ENCODE results near the gene KISS1R.
"Not testable (repeated sequence)": the region's sequence is repeated elsewhere in the genome, so short reads cannot be mapped to it uniquely, and the experiment has no call there.

Gene KISS1R

GRCh38 chr19:917323-918151 is at the start of gene KISS1R:
TSS of gene KISS1R (plus strand) at chr19:917333. CDS start at chr19:917503, 170 bp downstream.
- DNase-seq, result peak in 1 of 2 experiments; percentile 27

- DNase-seq, result no peak
These were observed 49.2 kb upstream of the KISS1R start for GRCh38 chr19:867855-868457.

GRCh38 chr19:868458-869244 is 48.5 kb upstream of the KISS1R start:
- no peak for DNase-seq

- peak; percentile 52 to 60 for DNase-seq
These were observed 47.6 kb upstream of the KISS1R start for GRCh38 chr19:869245-870177.

GRCh38 chr19:870314-870713 is 46.8 kb upstream of the KISS1R start:
- no peak for DNase-seq

GRCh38 chr19:870963-871401 is 46.2 kb upstream of the KISS1R start:
- no peak for DNase-seq

- peak in 1 of 2 experiments; percentile 21 for DNase-seq
These were observed 45.5 kb upstream of the KISS1R start for GRCh38 chr19:871446-872265.

GRCh38 chr19:872266-872951 is 44.7 kb upstream of the KISS1R start:
- peak; percentile 66 to 90 for DNase-seq

- DNase-seq, result peak in 1 of 2 experiments; percentile 68
These were observed 44.0 kb upstream of the KISS1R start for GRCh38 chr19:873084-873483.

- DNase-seq, result no peak
These were observed 43.5 kb upstream of the KISS1R start for GRCh38 chr19:873561-874041.

GRCh38 chr19:875265-875879 is 41.8 kb upstream of the KISS1R start:
- no peak for DNase-seq

- DNase-seq, result no peak
These were observed 41.0 kb upstream of the KISS1R start for GRCh38 chr19:876089-876488.

GRCh38 chr19:876780-877314 is 40.3 kb upstream of the KISS1R start:
- DNase-seq, result no peak

- DNase-seq, result not testable (repeated sequence)
These were observed 39.0 kb upstream of the KISS1R start for GRCh38 chr19:877992-878660.

- not testable (repeated sequence) for DNase-seq
These were observed 38.2 kb upstream of the KISS1R start for GRCh38 chr19:878751-879561.

- DNase-seq, result no peak
These were observed 37.3 kb upstream of the KISS1R start for GRCh38 chr19:879711-880438.

GRCh38 chr19:881385-882071 is 35.6 kb upstream of the KISS1R start:
- no peak for DNase-seq

All from SW 1271 (cell line).